LHCN-M2 (cell line): ENCODE measurements around the gene RPL22. TPM values are rescaled to one million over a fixed set of nuclear protein-coding genes. Genes with fewer than 3 reads are reported as not detected.

Source experiments
- DNase-seq: peaks from one replicate; pipeline ENCODE4 v3.0.0-alpha.2; 2012; ENCODE audit warnings: low read depth
- total RNA-seq: library from RNA; depleted of rRNA; stranded (reverse); fragments of >200 nt; gene quantifications from 2 replicates; pipeline ENCODE4 v1.2.3, GENCODE V29; 2014

Gene RPL22
- total RNA-seq, 1 experiment from 2014 or later, result 136 TPM

GRCh38 chr1:6175411-6175828 is 24.0 kb downstream of the RPL22 start:
- DNase-seq, result no peak

GRCh38 chr1:6174621-6175410 is 24.6 kb downstream of the RPL22 start:
- DNase-seq, result no peak

- no peak for DNase-seq
These were observed 26.8 kb downstream of the RPL22 start for GRCh38 chr1:6172549-6172948.

- no peak for DNase-seq
These were observed 27.8 kb downstream of the RPL22 start for GRCh38 chr1:6171548-6172124.

GRCh38 chr1:6170742-6171201 is 28.6 kb downstream of the RPL22 start:
- no peak for DNase-seq

GRCh38 chr1:6170116-6170741 is 29.2 kb downstream of the RPL22 start:
- no peak for DNase-seq

- no peak for DNase-seq
These were observed 30.3 kb downstream of the RPL22 start for GRCh38 chr1:6168947-6169586.

GRCh38 chr1:6167391-6168303 is 31.7 kb downstream of the RPL22 start:
- DNase-seq, result no peak

- no peak for DNase-seq
These were observed 32.6 kb downstream of the RPL22 start for GRCh38 chr1:6166655-6167390.

GRCh38 chr1:6166221-6166620 is 33.2 kb downstream of the RPL22 start:
- no peak for DNase-seq

- DNase-seq, result no peak
These were observed 33.9 kb downstream of the RPL22 start for GRCh38 chr1:6165441-6165985.

GRCh38 chr1:6165027-6165426 is 34.4 kb downstream of the RPL22 start:
- no peak for DNase-seq

- DNase-seq, result no peak
These were observed 35.3 kb downstream of the RPL22 start for GRCh38 chr1:6163973-6164617.

GRCh38 chr1:6163191-6163972 is 36.0 kb downstream of the RPL22 start:
- DNase-seq, result no peak

- no peak for DNase-seq
These were observed 36.6 kb downstream of the RPL22 start for GRCh38 chr1:6162773-6163172.

- DNase-seq, result no peak
These were observed 37.1 kb downstream of the RPL22 start for GRCh38 chr1:6162341-6162740.

GRCh38 chr1:6158181-6158580 is 41.2 kb downstream of the RPL22 start:
- no peak for DNase-seq

- DNase-seq, result peak; percentile 59
These were observed 41.7 kb downstream of the RPL22 start for GRCh38 chr1:6157528-6158174.
